GM19043 (cell line): ENCODE data around the gene AXL.
A peak's percentile ranks its signal among the peaks of the same experiment; 100 is the strongest.

Source experiments
- ATAC-seq: cut with Tn5 transposase; IDR thresholded peaks from one replicate; pipeline ENCODE4 v1.9.1; 2021; ENCODE audit warnings: low read depth; ENCODE audit not compliant: unreplicated experiment

AXL gene

GRCh38 chr19:41233748-41234240 is 14.8 kb downstream of the AXL start:
- no peak for ATAC-seq

DNA sequence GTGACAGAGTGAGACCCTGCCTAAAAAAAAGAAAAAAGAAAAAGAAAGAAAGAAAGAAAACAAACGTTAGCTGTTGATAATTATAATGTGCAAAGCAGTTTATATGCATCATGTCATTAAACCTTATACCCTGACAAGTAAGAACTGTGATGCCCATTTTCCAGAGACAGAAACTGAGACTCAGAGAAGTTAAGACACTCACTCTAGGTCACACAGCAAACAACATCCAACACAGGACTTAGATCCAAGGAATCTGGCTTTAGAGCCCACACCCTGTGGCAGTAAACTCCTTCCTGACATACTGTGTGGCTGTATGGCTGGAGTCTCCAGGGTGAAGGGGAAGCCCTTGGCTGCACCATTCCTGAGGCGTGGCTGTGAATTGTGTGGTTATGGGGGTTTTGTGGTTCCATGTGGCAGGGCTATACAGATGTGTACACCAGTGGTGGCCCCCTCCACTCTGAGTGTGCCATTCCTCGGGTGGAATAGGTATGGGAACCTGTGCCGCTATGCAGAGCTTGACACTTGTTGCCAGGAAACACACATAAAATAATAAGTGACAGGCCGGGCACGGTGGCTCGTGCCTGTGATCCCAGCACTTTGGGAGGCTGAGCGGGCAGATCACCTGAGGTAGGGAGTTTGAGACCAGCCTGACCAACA is 15.6 kb downstream of the AXL start:
- no peak for ATAC-seq

GRCh38 chr19:41235480-41235879 is 16.5 kb downstream of the AXL start:
- no peak for ATAC-seq

- ATAC-seq, result no peak
These were observed 19.2 kb downstream of the AXL start for GRCh38 chr19:41238244-41238643.

- ATAC-seq, result no peak
These were observed 20.3 kb downstream of the AXL start for GRCh38 chr19:41239363-41239762.

GRCh38 chr19:41239961-41240574 is 21.0 kb downstream of the AXL start:
- no peak for ATAC-seq

GRCh38 chr19:41241859-41242258 is 22.8 kb downstream of the AXL start:
- no peak for ATAC-seq

GRCh38 chr19:41244117-41244516 is 25.1 kb downstream of the AXL start:
- ATAC-seq, result no peak

- no peak for ATAC-seq
These were observed 26.8 kb downstream of the AXL start for GRCh38 chr19:41245843-41246242.

GRCh38 chr19:41248895-41249294 is 29.9 kb downstream of the AXL start:
- no peak for ATAC-seq

GRCh38 chr19:41249707-41250423 is 30.8 kb downstream of the AXL start:
- no peak for ATAC-seq

- ATAC-seq, result no peak
These were observed 34.6 kb downstream of the AXL start for GRCh38 chr19:41253660-41254059.

DNA sequence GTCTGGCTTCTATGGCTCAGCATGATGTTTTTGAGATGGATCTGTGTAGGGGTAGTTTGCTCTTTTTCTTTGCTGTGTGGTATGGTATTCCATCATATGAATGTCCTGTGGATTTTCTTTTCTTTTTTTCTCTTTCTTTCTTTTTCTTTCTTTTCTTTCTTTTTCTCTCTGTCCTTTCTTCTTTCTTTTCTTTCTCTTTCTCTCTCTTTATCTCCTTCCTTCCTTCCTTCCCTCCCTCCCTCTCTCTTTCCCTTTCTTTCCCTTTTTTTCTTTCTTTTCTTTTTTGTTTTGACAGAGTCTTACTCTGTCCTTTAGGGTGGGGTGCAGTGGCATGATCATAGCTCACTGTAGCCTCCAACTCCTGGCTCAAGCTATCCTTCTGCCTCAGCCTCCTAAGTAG is 36.1 kb downstream of the AXL start:
- ATAC-seq, result no peak

DNA sequence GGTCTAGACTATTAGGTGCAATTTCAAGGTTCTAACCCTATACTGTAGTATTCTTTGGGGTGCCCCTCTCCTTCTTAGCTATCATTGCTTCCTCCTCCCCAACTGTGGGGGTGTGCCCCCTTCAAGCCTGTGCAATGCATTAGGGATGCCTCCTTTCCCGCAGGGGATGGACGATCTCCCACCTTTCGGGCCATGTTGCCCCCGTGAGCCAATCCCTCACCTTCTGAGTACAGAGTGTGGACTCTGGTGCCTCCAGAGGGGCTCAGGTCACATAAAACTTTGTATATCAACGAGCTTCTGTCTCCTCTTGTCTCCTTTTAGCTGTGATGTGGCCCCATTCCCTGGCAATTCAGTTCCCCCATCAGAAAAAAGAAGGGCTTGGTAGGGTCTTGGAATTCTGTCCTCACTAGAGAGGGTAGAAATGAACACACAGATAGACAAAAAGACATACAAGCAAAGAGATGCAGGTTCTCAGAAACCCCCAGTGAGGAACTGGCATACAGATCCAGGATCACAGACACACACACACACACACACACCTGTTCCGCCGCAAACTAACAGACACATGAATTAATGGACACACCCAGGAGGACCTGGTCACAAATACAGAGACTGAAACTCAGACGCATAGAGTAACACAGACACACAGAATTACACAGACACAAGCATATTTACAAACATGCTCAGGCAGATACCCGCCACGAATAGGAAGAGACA is 42.6 kb downstream of the AXL start:
- no peak for ATAC-seq

- no peak for ATAC-seq
These were observed 44.2 kb downstream of the AXL start for GRCh38 chr19:41263042-41263849.

- ATAC-seq, result peak; percentile 72
These were observed 45.0 kb downstream of the AXL start, which contains the start of gene HNRNPUL1 for GRCh38 chr19:41263850-41264580. Gene HNRNPUL1 (plus strand): TSS chr19:41264372. CDS start chr19:41264504, 132 bp downstream.

DNA sequence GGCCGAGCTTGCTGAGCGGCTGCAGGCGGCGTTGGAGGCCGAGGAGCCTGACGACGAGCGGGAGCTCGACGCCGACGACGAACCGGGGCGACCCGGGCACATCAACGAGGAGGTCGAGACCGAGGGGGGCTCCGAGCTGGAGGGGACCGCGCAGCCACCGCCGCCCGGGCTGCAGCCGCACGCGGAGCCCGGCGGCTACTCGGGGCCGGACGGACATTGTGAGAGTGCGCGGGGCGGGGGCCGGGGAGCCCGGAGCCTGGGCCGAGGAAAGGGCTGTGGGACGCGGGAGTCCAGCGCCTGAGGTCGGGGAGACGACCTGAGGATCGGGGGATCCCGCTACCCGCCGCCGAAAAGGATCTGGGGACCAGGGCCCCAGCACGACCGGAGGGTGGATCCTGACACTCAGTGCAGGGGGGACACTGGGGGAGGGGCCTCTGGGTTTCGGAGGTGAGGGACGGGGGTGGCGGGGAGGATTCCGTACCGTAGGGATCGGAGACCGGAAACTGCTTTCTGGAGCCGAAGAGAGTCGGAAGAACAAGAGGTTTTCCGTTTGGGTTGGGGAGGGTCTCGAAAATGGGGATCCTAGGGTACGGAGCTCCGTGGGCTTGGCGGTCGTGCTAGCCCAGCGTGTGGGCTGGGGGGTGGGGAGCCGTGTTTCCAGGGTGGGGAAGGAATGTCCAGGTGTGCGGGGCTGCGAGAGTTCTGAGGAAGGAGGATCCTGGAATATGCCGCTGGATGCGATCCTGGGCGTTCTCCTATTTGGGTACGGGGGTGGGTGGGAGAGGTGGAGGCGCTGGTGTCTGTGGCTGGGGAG is 45.8 kb downstream of the AXL start:
- no peak for ATAC-seq

GRCh38 chr19:41265395-41266153 is 46.6 kb downstream of the AXL start:
- ATAC-seq, result no peak
